ENCODE results near the gene RETREG3.

DNA sequence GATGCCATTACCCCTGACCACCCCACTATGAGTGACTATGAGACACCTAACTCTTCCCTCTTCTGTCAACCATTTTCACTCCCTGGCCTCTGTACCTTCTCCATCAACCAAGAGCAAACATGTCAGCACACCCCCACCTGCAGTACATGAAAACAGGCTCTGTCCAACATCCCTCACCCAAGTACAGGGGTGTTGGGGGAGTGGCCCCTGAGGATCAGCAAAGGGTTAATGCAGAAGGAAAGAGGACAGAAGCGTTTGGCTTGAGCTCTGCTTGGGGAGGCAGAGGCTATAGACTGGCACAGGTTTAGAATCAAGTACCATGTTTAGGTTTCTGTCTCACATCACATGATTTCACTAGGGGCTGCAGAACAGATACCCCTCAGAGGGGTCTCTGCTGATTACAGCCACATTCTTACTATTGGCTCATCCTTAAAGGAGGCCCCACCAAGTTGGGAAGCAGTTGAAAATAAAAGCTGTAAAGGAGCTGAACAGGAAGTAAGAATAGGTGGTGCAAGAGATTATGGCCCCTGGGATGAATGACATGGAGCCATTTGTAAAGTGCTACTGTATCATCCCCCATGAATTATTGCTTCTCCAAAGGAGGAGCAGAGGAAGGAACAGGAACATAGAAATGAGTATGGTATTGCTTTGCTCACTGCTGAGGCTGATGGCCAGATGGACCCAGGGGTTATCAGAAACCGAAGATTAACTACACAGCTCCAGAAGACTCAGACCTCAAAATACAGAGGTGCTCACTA, 29.2 kb downstream of the RETREG3 start:
- TF ChIP-seq POLR2A (IDR thresholded peaks at IDR 0.05) (no peak), POLR2AphosphoS5 (IDR thresholded peaks at IDR 0.05; ENCODE audit: insufficient read depth in 1 of 2, low read depth in 1 of 2) (no peak)
- TF ChIP-seq, protein P1, sequence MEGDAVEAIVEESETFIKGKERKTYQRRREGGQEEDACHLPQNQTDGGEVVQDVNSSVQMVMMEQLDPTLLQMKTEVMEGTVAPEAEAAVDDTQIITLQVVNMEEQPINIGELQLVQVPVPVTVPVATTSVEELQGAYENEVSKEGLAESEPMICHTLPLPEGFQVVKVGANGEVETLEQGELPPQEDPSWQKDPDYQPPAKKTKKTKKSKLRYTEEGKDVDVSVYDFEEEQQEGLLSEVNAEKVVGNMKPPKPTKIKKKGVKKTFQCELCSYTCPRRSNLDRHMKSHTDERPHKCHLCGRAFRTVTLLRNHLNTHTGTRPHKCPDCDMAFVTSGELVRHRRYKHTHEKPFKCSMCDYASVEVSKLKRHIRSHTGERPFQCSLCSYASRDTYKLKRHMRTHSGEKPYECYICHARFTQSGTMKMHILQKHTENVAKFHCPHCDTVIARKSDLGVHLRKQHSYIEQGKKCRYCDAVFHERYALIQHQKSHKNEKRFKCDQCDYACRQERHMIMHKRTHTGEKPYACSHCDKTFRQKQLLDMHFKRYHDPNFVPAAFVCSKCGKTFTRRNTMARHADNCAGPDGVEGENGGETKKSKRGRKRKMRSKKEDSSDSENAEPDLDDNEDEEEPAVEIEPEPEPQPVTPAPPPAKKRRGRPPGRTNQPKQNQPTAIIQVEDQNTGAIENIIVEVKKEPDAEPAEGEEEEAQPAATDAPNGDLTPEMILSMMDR (IDR thresholded peaks at IDR 0.05) = no peak
